Measurements from ENCODE around the gene FOXK1.
A peak's percentile ranks its signal among the peaks of the same experiment; 100 is the strongest.

FOXK1 gene

DNA sequence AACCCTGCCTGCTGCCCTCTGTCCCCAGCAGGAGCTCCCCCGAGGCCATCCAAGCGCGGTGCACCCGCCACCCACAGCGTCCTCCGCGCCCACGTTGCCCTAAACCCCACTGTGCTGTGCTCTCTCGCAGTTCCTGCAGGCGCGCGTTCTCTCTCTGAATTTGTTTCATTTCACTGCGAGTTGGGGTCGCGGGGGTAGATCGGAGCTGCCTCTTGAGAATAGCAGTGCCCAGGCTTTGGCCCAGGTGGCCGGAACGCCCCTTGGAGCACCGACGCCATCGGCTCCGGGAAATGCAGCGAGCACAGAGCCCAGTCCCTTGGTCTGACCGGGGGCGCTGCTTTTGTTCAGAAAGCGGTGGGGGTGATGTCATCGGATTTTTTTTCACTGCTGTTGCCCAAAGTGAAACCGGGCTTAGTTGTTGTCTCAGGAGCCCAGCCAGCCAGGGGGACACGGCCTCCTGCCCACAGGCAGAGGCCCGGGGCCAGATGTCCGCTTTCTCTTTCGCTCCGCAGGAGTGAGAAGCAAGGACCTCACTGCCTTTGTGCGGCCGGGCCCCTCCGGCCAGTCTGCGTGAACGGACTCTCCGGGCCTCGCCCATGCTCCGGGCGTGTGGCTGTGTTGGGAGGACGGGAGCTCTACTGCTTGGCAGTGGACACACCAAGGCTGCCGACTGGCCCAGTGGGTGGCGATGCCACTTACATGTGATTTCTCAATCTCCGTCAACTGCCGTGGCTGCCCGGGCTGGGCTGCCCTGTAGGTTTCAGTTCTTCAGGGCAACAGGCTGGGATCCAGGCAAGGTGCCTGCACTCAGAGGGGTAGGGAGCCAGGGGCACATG lies 43.1 kb downstream of the FOXK1 start:
- DNase-seq: peak; percentile 74

DNA sequence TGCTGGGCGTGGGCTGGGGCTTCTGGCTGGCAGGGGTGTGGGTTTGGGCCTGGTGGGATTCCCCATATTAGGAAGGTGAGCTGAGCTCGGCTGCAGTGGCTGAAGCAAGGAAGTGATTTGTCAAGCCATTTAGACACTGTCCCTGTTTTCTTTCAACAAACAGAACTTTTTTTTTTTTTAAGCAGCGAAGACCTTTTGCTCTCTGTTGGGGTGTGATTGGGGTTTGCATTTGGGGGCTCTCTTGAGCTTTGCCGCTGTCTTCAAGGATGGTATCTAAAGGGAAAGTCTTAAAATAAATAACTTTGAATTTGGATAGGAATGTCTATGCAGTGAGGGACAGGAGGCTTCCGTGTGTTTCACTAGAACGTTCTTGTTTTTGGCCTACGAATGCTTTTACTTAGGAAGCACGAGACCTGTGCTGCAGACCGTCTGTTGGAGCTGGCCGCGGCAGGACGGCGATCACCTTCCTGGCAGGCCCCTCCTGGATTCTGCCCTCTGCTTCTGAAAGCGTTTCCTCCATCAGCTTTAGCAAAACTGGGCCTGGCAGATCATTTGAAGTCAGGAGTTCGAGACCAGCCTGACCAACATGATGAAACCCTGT lies 43.9 kb downstream of the FOXK1 start:
- DNase-seq: no peak

GRCh38 chr7:4726566-4726965 lies 44.5 kb downstream of the FOXK1 start:
- DNase-seq: no peak

- no peak for DNase-seq
Observed at GRCh38 chr7:4727914-4728705, 46.0 kb downstream of the FOXK1 start.

- DNase-seq: no peak
Observed at GRCh38 chr7:4729266-4729665, 47.2 kb downstream of the FOXK1 start.

- DNase-seq: no peak
Observed at GRCh38 chr7:4730276-4730675, 48.2 kb downstream of the FOXK1 start.

DNA sequence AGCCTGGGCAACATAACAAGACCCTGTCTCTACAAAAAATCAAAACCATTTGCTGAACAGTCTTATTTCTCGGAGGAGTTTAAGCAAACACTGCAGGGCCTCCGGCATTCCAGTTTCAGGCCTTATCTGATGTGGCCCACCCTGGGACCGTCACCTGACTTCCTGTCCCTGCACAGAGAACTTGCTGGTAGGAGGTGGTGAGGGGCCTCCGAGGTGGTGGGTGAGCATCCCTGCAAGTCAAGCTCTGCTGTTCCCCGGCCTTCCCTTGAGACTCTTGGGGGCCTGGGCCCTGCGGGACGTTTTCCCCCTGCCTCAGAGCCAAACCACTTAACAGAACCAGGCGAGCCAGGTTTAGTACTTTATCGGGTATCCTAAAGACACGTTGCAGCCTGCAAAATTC lies 48.9 kb downstream of the FOXK1 start:
- no peak for DNase-seq

- no peak for DNase-seq
Observed at GRCh38 chr7:4731803-4732202, 49.7 kb downstream of the FOXK1 start.

DNA sequence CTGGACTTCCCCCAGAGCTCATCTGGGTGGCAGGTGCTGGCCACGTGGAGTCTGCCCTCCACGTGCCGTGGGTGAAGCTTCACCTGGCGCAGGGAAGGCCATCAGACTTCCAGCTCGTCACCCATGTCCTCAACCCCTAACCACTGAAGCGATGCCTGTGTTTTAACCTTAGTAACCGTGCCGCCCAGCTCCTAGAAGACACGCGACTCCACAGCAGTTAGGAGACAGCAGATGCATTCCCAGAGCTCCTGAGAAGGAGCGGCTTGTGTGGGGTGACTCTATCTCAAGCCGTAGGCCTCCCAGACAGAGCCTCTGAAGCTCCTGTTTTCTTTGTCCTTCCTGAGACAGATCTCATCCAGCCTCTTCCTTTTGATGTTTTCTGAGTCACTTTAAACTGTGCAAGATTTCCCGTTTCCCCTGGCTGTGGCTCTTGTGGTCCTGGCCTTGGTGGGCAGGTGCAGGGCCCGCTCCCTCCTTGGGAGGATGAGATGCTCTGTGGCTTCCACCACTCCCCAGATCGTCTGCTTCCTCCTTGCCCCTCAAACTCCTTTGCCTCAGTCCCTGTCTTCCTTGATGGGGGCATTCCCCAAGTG lies 51.9 kb downstream of the FOXK1 start:
- DNase-seq: no peak

DNA sequence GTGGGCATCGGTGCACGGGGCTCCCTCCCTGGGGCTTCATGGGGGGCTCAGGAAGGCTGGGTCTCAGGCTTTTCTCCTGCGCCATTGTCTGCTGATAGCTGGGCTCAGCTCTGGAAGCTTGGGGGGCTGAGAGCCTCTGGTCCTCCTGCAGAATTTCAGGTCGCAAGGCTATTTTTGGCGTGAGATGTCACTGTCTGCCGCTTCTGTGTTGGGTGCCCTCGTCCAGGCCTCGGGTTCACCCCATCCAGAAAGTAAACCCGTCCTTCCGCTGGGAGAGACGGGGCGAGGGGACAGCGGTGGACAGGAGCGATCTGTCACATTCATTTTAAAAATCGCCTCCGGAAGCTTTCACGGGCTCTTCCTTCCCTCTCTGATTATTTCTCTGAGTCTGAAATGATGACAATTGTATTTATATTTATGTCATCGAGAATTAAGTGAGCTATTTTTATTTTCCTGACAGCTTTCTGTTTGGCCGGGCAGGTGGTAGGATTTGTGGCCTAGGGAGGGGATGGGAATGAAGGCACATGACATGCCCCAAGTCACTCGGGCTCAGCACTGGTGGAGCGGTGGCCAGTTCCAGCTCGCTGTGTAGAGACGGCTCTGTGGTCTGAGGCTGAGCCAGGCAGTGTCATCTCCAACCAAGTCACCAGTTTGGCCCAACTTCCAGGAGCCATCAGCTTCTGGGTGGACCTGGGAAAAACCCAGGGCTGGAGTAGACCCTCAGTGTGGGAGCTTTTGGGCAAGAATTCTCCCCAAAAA lies 52.7 kb downstream of the FOXK1 start:
- no peak for DNase-seq

- no peak for DNase-seq
Observed at GRCh38 chr7:4737300-4737699, 55.2 kb downstream of the FOXK1 start.

DNA sequence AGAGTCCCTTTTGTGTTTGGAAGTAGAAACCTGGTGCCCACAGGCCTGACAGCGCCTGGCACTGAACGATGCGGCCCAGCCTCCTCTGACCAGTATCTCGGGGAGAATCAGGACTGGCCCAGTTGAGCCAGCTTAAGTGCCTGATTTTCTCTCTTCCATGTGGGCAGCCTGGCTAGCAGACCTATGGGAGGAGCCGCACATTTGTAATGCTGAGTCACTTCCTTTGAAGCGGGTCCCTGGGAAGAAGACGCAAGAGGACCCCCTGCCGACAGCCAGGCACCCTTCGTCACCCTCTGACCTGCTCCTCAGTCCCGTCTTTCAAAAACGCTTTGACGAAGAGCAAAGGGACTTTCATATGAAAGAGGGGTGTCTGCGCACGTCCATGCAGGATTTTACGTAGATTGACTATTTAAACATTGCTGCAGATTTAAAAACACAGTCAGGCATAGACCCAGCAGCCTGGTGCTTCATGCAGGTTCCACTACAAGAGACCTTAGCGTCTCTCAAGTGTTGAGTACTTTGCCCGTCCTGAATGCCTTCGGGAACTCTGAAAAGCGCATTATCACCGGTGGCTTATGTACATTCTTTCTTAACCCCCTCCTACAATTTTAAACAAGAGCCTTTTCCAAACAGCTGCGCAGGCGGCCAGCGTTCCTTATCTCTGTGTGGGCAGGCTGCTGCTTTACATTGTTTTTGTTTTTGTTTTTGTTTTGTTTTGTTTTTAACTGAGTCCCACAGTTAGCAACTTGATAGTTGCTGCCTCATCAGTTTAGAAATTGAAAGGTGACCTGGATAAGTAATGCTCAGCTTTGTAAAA lies 56.8 kb downstream of the FOXK1 start:
- peak; percentile 34 for DNase-seq

GRCh38 chr7:4739528-4739992 lies 57.5 kb downstream of the FOXK1 start:
- DNase-seq: no peak

DNA sequence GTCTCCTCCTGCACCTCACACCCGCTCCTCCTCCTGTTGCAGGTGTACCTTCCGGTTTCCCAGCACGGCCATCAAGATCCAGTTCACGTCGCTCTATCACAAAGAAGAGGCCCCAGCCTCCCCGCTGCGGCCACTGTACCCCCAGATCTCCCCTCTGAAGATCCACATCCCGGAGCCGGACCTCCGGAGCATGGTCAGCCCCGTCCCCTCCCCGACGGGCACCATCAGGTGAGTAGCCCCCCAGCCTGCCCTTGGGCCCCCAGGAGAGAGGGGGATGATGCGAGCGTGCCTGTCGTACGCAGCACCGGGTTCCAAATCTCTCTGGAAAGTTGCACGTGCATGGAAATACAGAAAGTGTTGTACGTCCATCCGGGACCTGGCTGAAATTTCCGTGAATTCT lies 58.7 kb downstream of the FOXK1 start:
- no peak for DNase-seq

GRCh38 chr7:4742051-4742573 lies 60.0 kb downstream of the FOXK1 start:
- no peak for DNase-seq

GRCh38 chr7:4742852-4743251 lies 60.8 kb downstream of the FOXK1 start:
- DNase-seq: no peak

DNA sequence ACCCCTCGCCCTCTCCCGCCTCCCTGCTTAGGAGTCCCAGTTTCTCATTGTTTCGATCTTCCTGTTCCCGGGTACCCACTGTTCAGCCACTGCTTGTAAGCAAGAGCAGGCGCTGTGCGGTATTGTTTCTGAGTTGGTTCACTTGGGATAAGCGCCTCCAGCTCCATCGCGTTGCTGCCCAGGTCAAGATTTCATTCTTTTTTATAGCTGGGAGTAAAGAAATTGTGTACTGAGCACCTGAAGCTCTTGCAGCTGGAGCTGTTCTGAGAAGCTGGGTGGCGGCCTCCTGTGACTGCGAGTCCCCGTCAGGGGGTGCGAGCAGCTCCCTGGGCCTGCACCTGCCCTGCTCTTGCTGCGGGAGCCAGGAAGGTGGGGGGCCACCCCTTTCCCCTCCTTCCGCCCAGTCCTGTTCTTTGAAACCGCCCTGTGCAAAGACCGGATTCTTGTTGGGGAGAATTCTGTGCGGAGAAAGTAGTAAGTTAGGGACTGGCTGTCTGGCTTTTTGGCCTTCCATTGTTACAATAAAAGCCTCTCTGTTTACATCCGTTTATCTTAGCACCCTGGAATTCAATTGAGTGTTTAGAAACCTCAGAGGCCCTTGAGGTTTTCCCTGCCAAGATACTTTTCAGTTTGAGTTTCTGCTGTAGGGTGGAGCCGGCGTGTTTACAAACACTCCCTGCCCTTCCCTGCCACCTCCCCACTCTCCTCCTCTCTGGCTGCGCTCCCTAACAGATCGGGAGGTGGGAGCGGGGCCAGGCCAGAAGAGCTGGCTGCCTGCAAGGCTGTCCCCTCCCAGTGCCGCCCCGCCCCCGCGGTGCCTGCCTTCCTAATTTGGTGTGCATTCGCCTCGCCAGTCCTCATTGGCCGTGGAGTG lies 62.5 kb downstream of the FOXK1 start:
- peak; percentile 96 for DNase-seq

DNA sequence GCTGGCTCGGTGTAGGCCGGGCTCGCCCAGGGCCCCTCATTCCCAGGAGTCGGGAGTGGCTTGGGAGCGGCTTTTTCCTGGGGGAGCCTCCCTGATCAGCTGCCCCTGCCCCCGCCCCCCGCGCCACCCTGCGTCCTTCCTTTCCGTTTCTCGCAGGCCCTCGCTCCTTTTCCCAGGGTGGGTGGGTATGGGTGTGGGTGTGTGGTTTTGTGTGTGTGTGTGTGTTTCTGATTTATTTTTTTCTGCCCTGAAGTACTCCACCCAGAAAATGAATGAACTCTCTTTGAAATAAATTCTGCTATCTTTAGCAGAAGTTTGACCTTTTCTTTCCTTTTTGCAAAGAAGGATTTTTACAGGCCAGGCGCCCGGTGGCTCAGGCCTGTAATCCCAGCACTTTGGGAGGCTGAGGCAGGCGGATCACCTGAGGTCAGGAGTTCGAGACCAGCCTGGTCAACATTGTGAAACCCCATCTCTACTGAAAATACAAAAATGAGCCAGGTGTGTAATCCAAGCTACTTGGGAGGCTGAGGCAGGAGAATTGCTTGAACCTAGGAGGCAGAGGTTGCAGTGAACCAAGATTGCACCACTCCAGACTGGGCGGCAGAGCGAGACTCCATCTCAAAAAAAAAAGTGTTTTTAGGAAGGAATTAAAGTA lies 63.3 kb downstream of the FOXK1 start:
- no peak for DNase-seq
